NOMO-1 (cell line): ENCODE measurements around the gene PTPRG.

ENCODE experiments used
- DNase-seq, 2 experiments: peaks; one replicate each; lab custom pipeline; 2025; ENCODE audit not compliant: unreplicated experiment in 2 of 2; lab: John Stamatoyannopoulos, UW

Gene PTPRG

GRCh38 chr3:61562042-61562720 is 810 bp downstream of the PTPRG start:
- no peak for DNase-seq

GRCh38 chr3:61562721-61563312 is 1.4 kb downstream of the PTPRG start:
- no peak for DNase-seq

DNA sequence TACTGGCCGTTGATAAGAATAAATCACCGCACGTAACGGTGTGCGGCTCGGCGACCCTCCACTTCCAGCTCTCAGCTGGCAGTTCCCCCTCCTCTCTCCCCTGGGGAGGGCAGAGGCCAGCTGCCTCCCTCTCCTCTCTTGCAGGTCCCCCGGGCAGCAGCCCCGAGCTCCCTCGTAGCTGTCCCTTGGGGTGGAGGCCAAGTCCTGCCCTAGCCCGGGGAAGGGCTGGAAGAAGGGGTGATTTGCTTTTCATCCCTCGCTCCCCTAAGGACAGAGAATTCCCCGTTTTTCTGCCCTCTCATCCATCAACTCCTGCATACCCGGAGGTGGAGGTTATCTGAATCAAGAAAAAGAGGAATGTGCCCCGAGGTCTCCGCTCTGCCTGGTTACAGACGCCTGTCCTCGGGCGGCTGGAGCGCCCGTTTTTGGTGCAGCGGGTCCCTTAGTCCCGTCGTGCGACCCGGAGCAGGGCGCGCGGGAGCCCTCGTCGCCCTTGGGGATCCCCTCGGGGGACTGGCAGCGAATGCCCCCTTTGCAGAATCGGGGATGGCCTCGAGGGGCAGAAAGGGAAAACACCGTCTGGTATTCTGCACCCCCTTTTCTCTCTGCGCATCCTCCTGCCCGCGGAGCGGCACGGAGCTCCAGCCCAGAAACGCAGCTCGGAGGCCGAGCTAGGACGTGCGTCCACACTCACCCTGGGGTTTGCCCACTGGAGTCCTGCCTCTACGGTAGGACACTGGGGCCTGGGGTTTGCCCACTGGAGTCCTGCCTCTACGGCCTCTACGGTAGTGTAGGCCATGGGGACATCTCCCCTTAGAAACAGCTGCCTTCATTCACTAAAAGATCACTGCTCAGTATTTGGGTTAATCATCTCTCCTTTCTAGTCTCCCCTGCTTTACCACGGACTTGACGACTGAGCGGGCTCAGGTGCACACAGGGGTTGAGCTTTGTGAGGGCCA is 2.2 kb downstream of the PTPRG start:
- DNase-seq: no peak

DNA sequence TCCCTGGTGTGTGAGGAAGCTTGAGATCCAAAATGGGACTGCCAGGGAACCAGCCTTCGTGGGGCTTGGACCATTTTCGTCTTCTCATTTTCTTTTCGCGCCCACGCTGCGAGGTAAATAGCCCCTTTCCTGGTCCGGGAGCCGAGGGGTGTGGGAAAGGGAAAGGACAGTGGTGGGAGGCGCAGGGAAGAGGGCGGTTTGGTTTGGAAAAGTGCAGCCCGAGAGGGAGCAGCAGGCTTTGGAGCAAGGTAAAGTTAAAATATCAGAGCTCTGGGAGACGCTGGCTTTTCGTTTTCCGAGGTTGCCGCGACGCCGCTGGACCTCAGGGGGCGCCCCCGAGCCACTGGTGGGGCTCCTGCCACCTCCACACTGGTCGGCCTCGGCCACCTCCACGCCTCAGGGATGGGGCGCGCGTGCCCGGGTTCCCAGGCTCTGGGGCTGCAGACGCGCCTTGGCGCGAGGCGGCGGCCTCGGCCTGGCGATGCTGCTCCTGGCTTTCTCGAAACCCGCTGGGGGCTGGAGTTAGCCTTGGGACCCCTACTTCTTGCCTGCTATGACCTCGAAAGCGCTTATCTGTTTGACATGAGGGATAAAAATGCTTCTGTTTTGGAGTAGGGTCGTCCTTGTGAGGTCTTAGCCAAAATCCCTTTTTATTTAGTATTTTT is 3.2 kb downstream of the PTPRG start:
- no peak for DNase-seq

DNA sequence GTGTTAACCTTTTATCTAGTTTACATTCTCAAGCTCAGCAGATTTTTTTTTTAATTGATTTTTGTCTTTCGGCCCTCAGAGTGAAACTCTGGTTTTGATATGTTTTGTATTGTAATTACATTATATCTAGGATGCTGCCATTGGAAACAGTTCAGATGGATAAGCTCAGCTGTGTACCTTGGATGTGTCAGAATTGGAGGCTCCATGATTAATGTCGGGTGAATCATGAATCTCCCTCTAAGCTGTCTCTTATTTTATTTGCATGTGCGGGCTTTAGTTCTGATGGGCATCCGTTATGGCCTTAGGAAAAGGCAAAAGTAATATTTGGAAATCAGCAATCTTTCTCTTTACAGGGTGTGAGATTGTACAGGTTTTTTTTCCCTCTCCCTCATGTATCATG is 4.2 kb downstream of the PTPRG start:
- no peak for DNase-seq

DNA sequence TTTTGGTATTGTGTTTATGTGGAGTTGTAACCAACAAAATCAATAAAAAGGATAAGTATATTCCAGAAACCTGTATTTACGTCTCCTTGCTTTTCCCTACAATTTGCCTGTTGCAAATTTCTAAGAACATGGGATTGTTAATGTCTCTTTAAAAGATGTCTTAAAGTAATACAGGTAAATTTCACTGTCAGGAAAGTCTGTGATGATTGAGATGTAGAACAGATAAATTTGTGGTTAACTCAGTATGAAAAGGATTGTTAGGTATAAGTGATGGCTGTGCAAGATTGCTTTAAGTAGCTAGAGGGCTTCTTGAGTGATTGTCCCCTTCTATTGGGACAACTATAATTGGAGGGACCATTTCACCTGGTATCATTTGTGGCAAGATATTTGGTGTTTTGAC is 6.8 kb downstream of the PTPRG start:
- DNase-seq: no peak

GRCh38 chr3:61569856-61570580 is 8.6 kb downstream of the PTPRG start:
- no peak for DNase-seq

- peak in 1 of 2 experiments; percentile 0 for DNase-seq
Measured at GRCh38 chr3:61570813-61571212, 9.4 kb downstream of the PTPRG start.

GRCh38 chr3:61571516-61572336 is 10.4 kb downstream of the PTPRG start:
- DNase-seq: no peak

DNA sequence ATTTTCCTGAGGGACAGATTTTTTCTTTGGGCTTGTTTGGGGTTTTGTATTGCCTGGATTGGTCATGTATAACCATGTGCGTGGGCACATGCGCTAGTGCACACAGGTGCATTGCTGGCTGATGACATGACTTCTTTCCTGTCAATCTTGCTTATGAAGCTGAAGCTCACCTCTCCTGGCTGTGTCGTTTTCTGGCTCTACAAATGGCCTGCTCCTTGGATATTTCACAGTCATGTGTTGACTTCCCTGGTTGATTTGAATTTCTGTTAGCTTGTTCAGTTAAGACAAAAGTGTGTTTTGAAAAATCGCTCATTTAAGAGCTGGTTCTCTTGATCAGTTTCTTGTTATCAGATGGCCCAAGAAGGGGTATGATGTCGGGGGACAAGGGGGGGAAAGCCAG is 11.5 kb downstream of the PTPRG start:
- DNase-seq: no peak

- no peak for DNase-seq
Measured at GRCh38 chr3:61573441-61573840, 12.1 kb downstream of the PTPRG start.

DNA sequence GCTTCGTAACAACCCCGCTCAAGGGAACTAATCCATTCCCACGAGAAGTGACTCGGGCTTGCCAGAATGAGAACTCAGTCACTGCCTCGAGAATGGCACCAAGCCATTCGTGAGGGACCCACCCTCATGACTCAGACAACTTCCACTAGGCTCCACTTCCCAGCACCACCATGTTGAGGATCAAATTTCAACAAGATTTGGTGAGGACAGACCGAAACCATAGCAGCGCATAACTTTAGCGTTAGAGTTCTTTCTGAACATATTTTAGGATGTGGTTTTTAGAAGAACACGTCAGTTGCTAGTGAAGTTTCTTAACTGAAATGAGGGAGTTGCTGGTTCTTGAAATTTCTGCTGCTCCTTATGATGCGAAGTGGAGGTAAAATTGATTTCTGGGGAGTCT is 13.5 kb downstream of the PTPRG start:
- DNase-seq: no peak

DNA sequence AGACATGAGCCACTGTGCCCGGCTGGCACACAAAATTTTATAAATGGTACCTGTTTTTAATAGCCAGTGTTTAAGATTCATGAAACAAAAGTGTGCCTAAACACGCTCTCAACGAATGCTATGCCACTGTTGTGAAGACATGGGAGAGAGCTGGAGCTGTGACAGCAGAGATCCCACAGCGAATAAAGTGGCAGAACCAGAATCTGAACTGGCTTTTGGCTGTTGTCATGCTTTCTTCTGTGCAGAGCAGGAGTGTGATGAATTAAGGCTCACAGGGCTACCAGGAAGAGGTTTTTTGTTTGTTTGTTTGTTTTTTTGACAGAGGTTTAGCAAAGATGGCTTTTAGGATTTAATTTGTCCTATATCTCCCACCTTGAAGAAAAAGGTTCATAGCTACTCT is 14.5 kb downstream of the PTPRG start:
- no peak for DNase-seq

GRCh38 chr3:61577760-61578159 is 16.4 kb downstream of the PTPRG start:
- DNase-seq: no peak

- no peak for DNase-seq
Measured at GRCh38 chr3:61578667-61579367, 17.4 kb downstream of the PTPRG start.

- DNase-seq: no peak
Measured at GRCh38 chr3:61579685-61580084, 18.3 kb downstream of the PTPRG start.

DNA sequence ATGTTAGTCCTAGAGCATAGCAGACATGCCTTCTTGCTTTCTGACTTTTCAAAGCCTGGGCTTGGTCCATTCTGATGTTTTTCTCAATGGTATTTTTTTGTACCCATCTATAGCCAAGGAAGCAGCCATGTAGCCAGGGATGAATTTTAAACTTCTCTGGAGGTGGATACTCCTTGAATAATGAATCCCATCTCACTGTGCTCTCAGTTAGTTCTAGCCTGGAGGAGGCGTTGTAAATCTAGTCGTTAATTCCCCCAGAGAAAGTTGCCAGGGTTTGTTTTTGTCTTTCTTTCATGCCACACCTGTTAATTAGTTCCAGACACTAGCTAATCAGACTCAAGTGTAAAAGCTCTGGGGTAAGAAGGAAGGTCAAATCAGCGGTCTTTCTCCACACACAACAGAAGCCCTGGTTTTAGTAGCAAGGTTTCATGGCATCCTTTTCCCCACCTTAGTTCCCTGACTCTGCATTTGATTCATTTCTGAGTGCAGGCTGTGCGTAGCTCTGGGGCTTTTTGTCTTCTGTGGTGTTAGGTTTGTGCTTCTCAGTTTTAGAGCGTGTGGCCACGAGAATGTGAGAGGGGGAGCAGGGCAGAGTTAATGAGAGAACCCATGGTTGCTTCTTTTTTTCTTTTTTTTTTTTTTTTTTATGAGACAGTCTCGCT is 19.7 kb downstream of the PTPRG start:
- DNase-seq: no peak

DNA sequence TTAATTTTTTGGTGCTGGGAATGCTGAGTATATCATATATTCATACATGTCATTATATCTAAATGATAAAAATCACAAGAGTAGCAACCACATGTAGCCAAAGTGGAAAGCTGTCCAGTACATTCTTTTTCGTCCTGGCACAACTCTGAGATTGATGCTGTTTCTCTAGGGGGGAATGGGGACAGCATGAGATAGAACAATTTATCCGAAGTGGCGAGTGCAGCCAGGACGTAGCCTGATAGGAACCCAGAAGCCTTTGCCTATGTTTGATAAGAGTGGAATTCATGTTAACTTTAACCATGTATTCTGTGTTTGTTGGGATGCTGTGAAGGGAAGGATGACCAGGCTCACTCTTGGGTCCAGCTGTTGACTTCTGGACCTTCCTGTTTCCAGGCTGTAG is 20.9 kb downstream of the PTPRG start:
- DNase-seq: no peak

DNA sequence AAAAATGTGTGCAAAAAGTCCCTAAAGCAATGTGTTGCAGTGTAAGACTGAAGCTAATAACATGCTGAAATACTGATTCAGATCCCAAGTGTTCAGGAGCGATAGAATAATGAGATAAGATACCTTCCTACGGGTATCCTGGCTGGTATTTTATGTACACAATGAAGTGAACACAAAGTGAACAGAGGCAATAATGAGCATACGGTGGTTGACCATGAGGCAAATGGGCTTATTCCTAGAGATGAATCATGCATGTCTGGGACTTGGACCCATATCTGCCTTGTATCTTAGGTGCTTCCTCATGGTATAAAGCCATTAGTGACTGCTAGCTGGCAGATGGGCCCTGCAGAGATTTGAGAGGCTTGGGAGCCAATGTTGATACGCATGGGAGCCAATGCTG is 21.5 kb downstream of the PTPRG start:
- DNase-seq: no peak
